HFFc6 (cell line): ENCODE results near the gene ANTXR2. TPM values are rescaled to one million over a fixed set of nuclear protein-coding genes. Genes with fewer than 3 reads are reported as not detected.

ENCODE experiments used
- DNase-seq: peaks from one replicate; pipeline ENCODE4 v3.0.0-alpha.2; 2018
- H3K27ac Mint-ChIP-seq: 2 replicates; pipeline ENCODE4 v1.8.0; 2020; ENCODE audit warnings: mild to moderate bottlenecking, mixed read lengths
- H3K27me3 Mint-ChIP-seq: 2 replicates; pipeline ENCODE4 v1.8.0; 2021; ENCODE audit warnings: mild to moderate bottlenecking, moderate library complexity, mixed read lengths; ENCODE audit not compliant: insufficient read depth
- H3K36me3 Mint-ChIP-seq: 2 replicates; pipeline ENCODE4 v1.8.0; 2021; ENCODE audit warnings: low read depth, mixed read lengths
- H3K4me1 Mint-ChIP-seq: 2 replicates; pipeline ENCODE4 v1.8.0; 2020; ENCODE audit warnings: low read depth, mixed read lengths
- H3K4me3 Mint-ChIP-seq: 2 replicates; pipeline ENCODE4 v1.8.0; 2020; ENCODE audit warnings: mild to moderate bottlenecking, moderate library complexity, mixed read lengths
- H3K9me3 Mint-ChIP-seq: 2 replicates; pipeline ENCODE4 v1.8.0; 2020; ENCODE audit warnings: mild to moderate bottlenecking, mixed read lengths
- CTCF ChIP-seq: fragments of 200-600 bp; sonication (generic); IDR thresholded peaks from 2 replicates; pipeline ENCODE4 v1.5.0; 2021; ENCODE audit warnings: antibody characterized with exemption, mild to moderate bottlenecking
- total RNA-seq, 6 experiments: library from RNA; stranded (reverse); fragmentation: NEBNext Ultra II Directional; extraction: Animal tissue kit (Norgen Biotek cat#: 25700); gene quantifications; 2 replicates in 1 of 6; 3 replicates in 5 of 6; pipeline ENCODE4 v1.2.3, GENCODE V29; 2021

The ANTXR2 gene
- total RNA-seq, 6 experiments from 2014 or later, result 137 to 198 (median 144) TPM

GRCh38 chr4:79948739-79949138 is 124.3 kb downstream of the ANTXR2 start:
- Mint-ChIP-seq H3K27ac (peak overlapping the region; percentile 14; the same call in 1 of the 2 replicates), H3K9me3 (no peaks in the 10 kb centered on the region), H3K4me3 (no peak overlapping the region), H3K27me3 (no peaks in the 10 kb centered on the region), H3K36me3 (peaks cover 13% of the 10 kb centered on the region; the same call in 1 of the 2 replicates), H3K4me1 (peaks cover 18% of the 10 kb centered on the region)
- TF ChIP-seq CTCF, result no peak
- DNase-seq, result no peak

- DNase-seq, result no peak
- H3K9me3 Mint-ChIP-seq, result no peaks in the 10 kb centered on the region
These were observed 124.8 kb downstream of the ANTXR2 start for GRCh38 chr4:79948261-79948660.

GRCh38 chr4:79947386-79947785 is 125.6 kb downstream of the ANTXR2 start:
- Mint-ChIP-seq H3K27me3 (no peaks in the 10 kb centered on the region), H3K36me3 (peaks cover 13% of the 10 kb centered on the region; the same call in 1 of the 2 replicates), H3K4me1 (peaks cover 18% of the 10 kb centered on the region), H3K9me3 (no peaks in the 10 kb centered on the region), H3K4me3 (no peak overlapping the region), H3K27ac (peak overlapping the region; percentile 27; the same call in 1 of the 2 replicates)
- no peak for DNase-seq
- TF ChIP-seq CTCF, result no peak

More at GRCh38 chr4:79948261-79948660, 124.8 kb downstream of the ANTXR2 start:
- TF ChIP-seq CTCF, result no peak
- H3K27me3 Mint-ChIP-seq, result no peaks in the 10 kb centered on the region
- H3K4me3 Mint-ChIP-seq, result no peak overlapping the region
- peaks cover 18% of the 10 kb centered on the region for H3K4me1 Mint-ChIP-seq
- H3K36me3 Mint-ChIP-seq, result peaks cover 13% of the 10 kb centered on the region; the same call in 1 of the 2 replicates
- peak overlapping the region; percentile 14; the same call in 1 of the 2 replicates for H3K27ac Mint-ChIP-seq

GRCh38 chr4:79935274-79935673 is 137.8 kb downstream of the ANTXR2 start:
- H3K9me3 Mint-ChIP-seq, result no peaks in the 10 kb centered on the region
- no peak for DNase-seq
- peaks cover 25% of the 10 kb centered on the region for H3K4me1 Mint-ChIP-seq
- H3K27me3 Mint-ChIP-seq, result no peaks in the 10 kb centered on the region
- H3K36me3 Mint-ChIP-seq, result peaks cover 8% of the 10 kb centered on the region; the same call in 1 of the 2 replicates
- H3K27ac Mint-ChIP-seq, result no peak overlapping the region; the same call in 1 of the 2 replicates
- no peak for TF ChIP-seq CTCF
- no peak overlapping the region for H3K4me3 Mint-ChIP-seq

- Mint-ChIP-seq H3K4me3 (no peak overlapping the region), H3K4me1 (peaks cover 28% of the 10 kb centered on the region), H3K27ac (no peak overlapping the region), H3K9me3 (no peaks in the 10 kb centered on the region), H3K27me3 (no peaks in the 10 kb centered on the region), H3K36me3 (peaks cover 8% of the 10 kb centered on the region; the same call in 1 of the 2 replicates)
- no peak for DNase-seq
- no peak for TF ChIP-seq CTCF
These were observed 138.4 kb downstream of the ANTXR2 start for GRCh38 chr4:79934660-79935059.
